Measurements from ENCODE around the gene SHROOM3.

Gene SHROOM3

DNA sequence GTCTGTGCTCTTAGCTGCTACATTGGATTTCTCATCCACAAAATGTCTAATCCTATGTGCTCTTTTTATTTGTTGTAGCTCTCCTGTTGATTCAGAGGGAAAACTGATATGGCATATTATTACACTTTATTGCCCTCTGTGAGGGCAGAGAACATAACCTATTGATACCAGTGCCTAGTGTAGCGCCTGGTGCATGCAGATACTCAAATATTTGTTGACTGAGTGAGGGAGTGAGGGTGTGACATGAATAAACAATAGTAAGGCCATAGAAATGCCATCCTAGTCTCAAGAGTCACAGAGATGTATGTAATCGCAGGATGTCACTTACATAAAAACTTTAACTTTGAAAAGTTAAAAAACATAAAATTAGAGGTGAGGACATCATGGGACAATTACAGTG lies 159.1 kb downstream of the SHROOM3 start:
- H3K9ac ChIP-seq (ENCODE audit: insufficient read length, low read depth) = no peak overlapping the region
- no peaks in the 10 kb centered on the region for H3K9me3 ChIP-seq (ENCODE audit: insufficient read depth, low read length)
- no peak overlapping the region for H3K4me3 ChIP-seq (ENCODE audit: insufficient read length, low read depth)
- H3K27me3 ChIP-seq (ENCODE audit: insufficient read depth, insufficient read length) = no peaks in the 10 kb centered on the region
- DNase-seq (ENCODE audit: low read depth, low spot score) = no peak
- no peaks in the 10 kb centered on the region for H3K4me1 ChIP-seq (ENCODE audit: insufficient read depth, insufficient read length)
- TF ChIP-seq YY1 (IDR thresholded peaks at IDR 0.05; ENCODE audit: insufficient read depth, insufficient read length) = no peak
- TF ChIP-seq ZNF274 (IDR thresholded peaks at IDR 0.05; ENCODE audit: low read depth, low read length) = no peak
- no peak for TF ChIP-seq SUZ12 (IDR thresholded peaks at IDR 0.05; ENCODE audit: extremely low read depth, insufficient read depth, insufficient read length)
- no peaks in the 10 kb centered on the region for H3K36me3 ChIP-seq (ENCODE audit: insufficient read depth, insufficient read length, low read length)

- Histone ChIP-seq H3K9ac (ENCODE audit: insufficient read length, low read depth) (no peak overlapping the region), H3K27me3 (ENCODE audit: insufficient read depth, insufficient read length) (no peaks in the 10 kb centered on the region), H3K9me3 (ENCODE audit: insufficient read depth, low read length) (no peaks in the 10 kb centered on the region), H3K36me3 (ENCODE audit: insufficient read depth, insufficient read length, low read length) (no peaks in the 10 kb centered on the region), H3K4me1 (ENCODE audit: insufficient read depth, insufficient read length) (no peaks in the 10 kb centered on the region), H3K4me3 (ENCODE audit: insufficient read length, low read depth) (no peak overlapping the region)
- DNase-seq (ENCODE audit: low read depth, low spot score) = no peak
- no peak for TF ChIP-seq ZNF274 (IDR thresholded peaks at IDR 0.05; ENCODE audit: low read depth, low read length)
- TF ChIP-seq SUZ12 (IDR thresholded peaks at IDR 0.05; ENCODE audit: extremely low read depth, insufficient read depth, insufficient read length) = no peak
- no peak for TF ChIP-seq YY1 (IDR thresholded peaks at IDR 0.05; ENCODE audit: insufficient read depth, insufficient read length)
Measured at GRCh38 chr4:76595435-76595834, 160.4 kb downstream of the SHROOM3 start.

- H3K36me3 ChIP-seq (ENCODE audit: insufficient read depth, insufficient read length, low read length) = no peaks in the 10 kb centered on the region
- no peaks in the 10 kb centered on the region for H3K27me3 ChIP-seq (ENCODE audit: insufficient read depth, insufficient read length)
- TF ChIP-seq SUZ12 (IDR thresholded peaks at IDR 0.05; ENCODE audit: extremely low read depth, insufficient read depth, insufficient read length) (no peak), ZNF274 (IDR thresholded peaks at IDR 0.05; ENCODE audit: low read depth, low read length) (no peak), YY1 (IDR thresholded peaks at IDR 0.05; ENCODE audit: insufficient read depth, insufficient read length) (no peak)
- H3K4me3 ChIP-seq (ENCODE audit: insufficient read length, low read depth) = no peak overlapping the region
- no peak overlapping the region for H3K9ac ChIP-seq (ENCODE audit: insufficient read length, low read depth)
- DNase-seq (ENCODE audit: low read depth, low spot score) = no peak
- no peaks in the 10 kb centered on the region for H3K4me1 ChIP-seq (ENCODE audit: insufficient read depth, insufficient read length)
- no peaks in the 10 kb centered on the region for H3K9me3 ChIP-seq (ENCODE audit: insufficient read depth, low read length)
Measured at GRCh38 chr4:76596713-76597112, 161.7 kb downstream of the SHROOM3 start.

- Histone ChIP-seq H3K9ac (ENCODE audit: insufficient read length, low read depth) (no peak overlapping the region), H3K4me1 (ENCODE audit: insufficient read depth, insufficient read length) (no peaks in the 10 kb centered on the region), H3K27me3 (ENCODE audit: insufficient read depth, insufficient read length) (no peaks in the 10 kb centered on the region), H3K36me3 (ENCODE audit: insufficient read depth, insufficient read length, low read length) (no peaks in the 10 kb centered on the region), H3K9me3 (ENCODE audit: insufficient read depth, low read length) (no peaks in the 10 kb centered on the region), H3K4me3 (ENCODE audit: insufficient read length, low read depth) (no peak overlapping the region)
- TF ChIP-seq YY1 (IDR thresholded peaks at IDR 0.05; ENCODE audit: insufficient read depth, insufficient read length) (no peak), SUZ12 (IDR thresholded peaks at IDR 0.05; ENCODE audit: extremely low read depth, insufficient read depth, insufficient read length) (no peak), ZNF274 (IDR thresholded peaks at IDR 0.05; ENCODE audit: low read depth, low read length) (no peak)
- DNase-seq (ENCODE audit: low read depth, low spot score) = no peak
Measured at GRCh38 chr4:76597423-76597979, 162.5 kb downstream of the SHROOM3 start.

GRCh38 chr4:76600447-76600846 lies 165.4 kb downstream of the SHROOM3 start:
- DNase-seq (ENCODE audit: low read depth, low spot score) = no peak
- H3K9ac ChIP-seq (ENCODE audit: insufficient read length, low read depth) = no peak overlapping the region

DNA sequence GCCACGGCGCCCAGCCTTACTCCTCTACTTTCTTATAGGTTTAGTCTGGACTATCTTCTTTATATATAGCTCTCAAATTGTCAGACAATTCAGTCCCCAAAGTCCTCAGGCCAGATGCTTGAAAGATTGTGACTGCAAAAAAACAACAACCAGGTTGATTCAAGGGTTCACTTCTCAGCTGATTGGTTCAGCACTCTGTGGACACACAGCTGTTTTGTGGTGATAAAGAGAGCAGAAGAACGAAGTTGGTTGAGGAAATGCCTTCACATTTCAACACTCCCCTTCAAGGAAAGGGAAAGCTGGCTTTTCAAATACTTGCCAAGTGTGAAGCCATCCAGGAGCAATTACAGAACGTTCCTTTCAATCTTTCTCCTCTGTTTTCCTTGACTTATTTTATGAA lies 166.8 kb downstream of the SHROOM3 start:
- Histone ChIP-seq H3K9me3 (ENCODE audit: insufficient read depth, low read length) (no peaks in the 10 kb centered on the region), H3K4me3 (ENCODE audit: insufficient read length, low read depth) (no peak overlapping the region), H3K9ac (ENCODE audit: insufficient read length, low read depth) (no peak overlapping the region), H3K4me1 (ENCODE audit: insufficient read depth, insufficient read length) (no peaks in the 10 kb centered on the region), H3K27me3 (ENCODE audit: insufficient read depth, insufficient read length) (no peaks in the 10 kb centered on the region), H3K36me3 (ENCODE audit: insufficient read depth, insufficient read length, low read length) (no peaks in the 10 kb centered on the region)
- DNase-seq (ENCODE audit: low read depth, low spot score) = no peak
- TF ChIP-seq ZNF274 (IDR thresholded peaks at IDR 0.05; ENCODE audit: low read depth, low read length) (no peak), YY1 (IDR thresholded peaks at IDR 0.05; ENCODE audit: insufficient read depth, insufficient read length) (no peak), SUZ12 (IDR thresholded peaks at IDR 0.05; ENCODE audit: extremely low read depth, insufficient read depth, insufficient read length) (no peak)

More at GRCh38 chr4:76600447-76600846, 165.4 kb downstream of the SHROOM3 start:
- no peak overlapping the region for H3K4me3 ChIP-seq (ENCODE audit: insufficient read length, low read depth)
- TF ChIP-seq ZNF274 (IDR thresholded peaks at IDR 0.05; ENCODE audit: low read depth, low read length) = no peak
- TF ChIP-seq YY1 (IDR thresholded peaks at IDR 0.05; ENCODE audit: insufficient read depth, insufficient read length) = no peak
- TF ChIP-seq SUZ12 (IDR thresholded peaks at IDR 0.05; ENCODE audit: extremely low read depth, insufficient read depth, insufficient read length) = no peak
- H3K27me3 ChIP-seq (ENCODE audit: insufficient read depth, insufficient read length) = no peaks in the 10 kb centered on the region
- no peaks in the 10 kb centered on the region for H3K4me1 ChIP-seq (ENCODE audit: insufficient read depth, insufficient read length)
- no peaks in the 10 kb centered on the region for H3K36me3 ChIP-seq (ENCODE audit: insufficient read depth, insufficient read length, low read length)
- H3K9me3 ChIP-seq (ENCODE audit: insufficient read depth, low read length) = no peaks in the 10 kb centered on the region

GRCh38 chr4:76605099-76605563 lies 170.1 kb downstream of the SHROOM3 start:
- H3K9me3 ChIP-seq (ENCODE audit: insufficient read depth, low read length) = no peaks in the 10 kb centered on the region
- no peak for DNase-seq (ENCODE audit: low read depth, low spot score)
- no peaks in the 10 kb centered on the region for H3K4me1 ChIP-seq (ENCODE audit: insufficient read depth, insufficient read length)
- no peak for TF ChIP-seq SUZ12 (IDR thresholded peaks at IDR 0.05; ENCODE audit: extremely low read depth, insufficient read depth, insufficient read length)
- no peak overlapping the region for H3K9ac ChIP-seq (ENCODE audit: insufficient read length, low read depth)
- H3K27me3 ChIP-seq (ENCODE audit: insufficient read depth, insufficient read length) = no peaks in the 10 kb centered on the region
- no peak overlapping the region for H3K4me3 ChIP-seq (ENCODE audit: insufficient read length, low read depth)
- H3K36me3 ChIP-seq (ENCODE audit: insufficient read depth, insufficient read length, low read length) = no peaks in the 10 kb centered on the region

Measured in NT2/D1 (cell line).